GM18502 (cell line): ENCODE measurements around the gene KLKB1.
"Not testable (repeated sequence)": the region's sequence is repeated elsewhere in the genome, so short reads cannot be mapped to it uniquely, and the experiment has no call there.

ENCODE experiments used
- ATAC-seq: cut with Tn5 transposase; IDR thresholded peaks from one replicate; pipeline ENCODE4 v1.9.1; 2021; ENCODE audit warnings: mild to moderate bottlenecking; ENCODE audit not compliant: unreplicated experiment, poor library complexity

Gene KLKB1

GRCh38 chr4:186260504-186261448 lies 33.5 kb downstream of the KLKB1 start:
- no peak for ATAC-seq

- ATAC-seq: no peak
These were observed 37.4 kb downstream of the KLKB1 start for GRCh38 chr4:186264660-186265059.

GRCh38 chr4:186265250-186265649 lies 37.9 kb downstream of the KLKB1 start:
- ATAC-seq: not testable (repeated sequence)

- no peak for ATAC-seq
These were observed 38.7 kb downstream of the KLKB1 start, which contains the start of gene F11 for GRCh38 chr4:186265683-186266652. Gene F11, plus strand, starts transcription at chr4:186266189. Its CDS starts 948 bp downstream, at chr4:186267137.

GRCh38 chr4:186266729-186267456 lies 39.6 kb downstream of the KLKB1 start:
- ATAC-seq: no peak

- ATAC-seq: no peak
These were observed 43.9 kb downstream of the KLKB1 start for GRCh38 chr4:186271081-186271678.

- ATAC-seq: no peak
These were observed 45.5 kb downstream of the KLKB1 start for GRCh38 chr4:186272699-186273391.

- ATAC-seq: not testable (repeated sequence)
These were observed 46.1 kb downstream of the KLKB1 start for GRCh38 chr4:186273392-186273789.

- ATAC-seq: no peak
These were observed 56.0 kb downstream of the KLKB1 start for GRCh38 chr4:186283311-186283710.

- no peak for ATAC-seq
These were observed 57.8 kb downstream of the KLKB1 start for GRCh38 chr4:186285147-186285546.

- ATAC-seq: no peak
These were observed 59.3 kb downstream of the KLKB1 start for GRCh38 chr4:186286581-186286980.

- ATAC-seq: no peak
These were observed 64.1 kb downstream of the KLKB1 start for GRCh38 chr4:186291256-186291890.

GRCh38 chr4:186294160-186294559 lies 66.9 kb downstream of the KLKB1 start:
- ATAC-seq: no peak

- ATAC-seq: no peak
These were observed 69.2 kb downstream of the KLKB1 start for GRCh38 chr4:186296481-186296880.

- peak; percentile 48 for ATAC-seq
These were observed 69.8 kb downstream of the KLKB1 start for GRCh38 chr4:186297013-186297645.

GRCh38 chr4:186298031-186298647 lies 70.8 kb downstream of the KLKB1 start:
- no peak for ATAC-seq

GRCh38 chr4:186299291-186299690 lies 72.0 kb downstream of the KLKB1 start:
- no peak for ATAC-seq
